ENCODE results near the gene ADAM8. TPM values are rescaled to one million over a fixed set of nuclear protein-coding genes. Genes with fewer than 3 reads are reported as not detected.

ADAM8 gene
- total and polyA plus RNA-seq, 2 donors (not counting 1 experiment from before 2014, with no cell fraction given), result 116 to 196 TPM

GRCh38 chr10:133249975-133250754 lies 26.5 kb downstream of the ADAM8 start:
- Histone ChIP-seq H3K79me2 (ENCODE audit: control insufficient read depth, insufficient read depth, low read length) (no peaks in the 10 kb centered on the region), H3K4me3 (ENCODE audit: control extremely low read depth in 1 of 5, extremely low read depth in 1 of 5, insufficient read depth in 1 of 5, low read depth in 2 of 5, low read length in 4 of 5) (no peak overlapping the region), H2AFZ (ENCODE audit: insufficient read depth, low read depth, low read length, poor library complexity, severe bottlenecking) (no peak overlapping the region), H3K4me1 (ENCODE audit: control insufficient read depth in 2 of 2, insufficient read depth in 2 of 2, low read length in 2 of 2) (peaks cover 0 to 5% of the 10 kb centered on the region in 2 donors), H3K9me3 (ENCODE audit: control extremely low read depth in 1 of 3, control insufficient read depth in 2 of 3, insufficient read depth in 1 of 3, low read length in 2 of 3) (peaks cover 0 to 2% (median 0%) of the 10 kb centered on the region in 3 donors), H3K27me3 (replicated peaks in 1 of 4; ENCODE audit: control extremely low read depth in 1 of 4, control insufficient read depth in 3 of 4, insufficient read depth in 4 of 4, low read length in 3 of 4) (no peaks in the 10 kb centered on the region), H3K4me2 (replicated peaks; ENCODE audit: low read depth, low read length, poor library complexity, severe bottlenecking) (no peak overlapping the region), H3K9ac (ENCODE audit: low read length) (no peak overlapping the region), H4K20me1 (ENCODE audit: control insufficient read depth, insufficient read depth, low read length, poor library complexity, severe bottlenecking) (no peaks in the 10 kb centered on the region), H3K27ac (ENCODE audit: low read length in 2 of 2) (no peak overlapping the region), H3K36me3 (replicated peaks in 1 of 2; ENCODE audit: control extremely low read depth in 1 of 2, control insufficient read depth in 1 of 2, extremely low read depth in 1 of 2, insufficient read depth in 2 of 2, low read length in 1 of 2) (no peaks in the 10 kb centered on the region)
- TF ChIP-seq EZH2 (IDR thresholded peaks at IDR 0.05; ENCODE audit: borderline replicate concordance, insufficient read depth, low read depth, low read length, poor library complexity, severe bottlenecking), result no peak
- POLR2A ChIA-PET, result no interaction called here
- 81% methylated on average over 10 of the region's 11 CpGs for WGBS (ENCODE audit: insufficient coverage)
- Mint-ChIP-seq H3K9me3 (ENCODE audit: insufficient read depth) (no peaks in the 10 kb centered on the region), H3K27me3 (peaks cover 23% of the 10 kb centered on the region), H3K27ac (no peak overlapping the region), H3K4me3 (no peak overlapping the region), H3K4me1 (peaks cover 2% of the 10 kb centered on the region)
- DNase-seq (no peak), ATAC-seq (ENCODE audit: low read depth) (no peak)
- CTCF ChIA-PET, result no interaction called here
- intact Hi-C loops (cut with micrococcal nuclease), result no loop called here

DNA sequence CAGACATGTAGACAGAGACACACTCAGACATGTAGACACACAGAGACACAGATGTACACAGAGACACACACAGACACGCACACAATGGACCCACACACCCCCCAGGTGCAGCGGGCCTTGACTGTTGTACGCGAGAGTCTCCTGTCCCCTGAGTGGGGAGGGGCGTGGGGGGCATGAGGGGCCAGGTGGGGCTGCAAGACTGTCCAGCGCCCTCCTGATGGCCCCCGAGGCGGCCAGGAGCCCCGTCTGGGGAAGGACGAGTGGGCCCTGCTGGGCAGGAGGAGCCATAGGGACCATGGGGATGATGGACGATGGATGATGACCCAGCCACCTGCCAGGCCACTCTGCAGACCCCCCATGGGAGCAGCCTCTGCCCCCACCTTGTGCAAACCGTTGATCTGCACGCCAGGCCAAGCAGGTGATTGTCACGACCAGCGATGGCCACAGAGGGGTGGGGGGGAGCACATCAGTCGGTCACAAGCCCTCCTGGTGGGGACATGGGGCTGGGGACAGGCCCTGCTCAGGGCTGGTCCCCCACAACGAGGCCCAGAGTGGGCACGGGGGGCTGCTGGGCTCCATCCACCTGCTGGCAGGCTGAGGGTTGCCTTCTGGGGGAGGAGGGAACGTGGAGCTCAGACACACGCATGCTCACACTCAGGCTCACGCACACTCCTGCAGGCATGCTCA lies 27.4 kb downstream of the ADAM8 start:
- H3K27me3 ChIP-seq (replicated peaks in 1 of 4; ENCODE audit: control extremely low read depth in 1 of 4, control insufficient read depth in 3 of 4, insufficient read depth in 4 of 4, low read length in 3 of 4), result no peaks in the 10 kb centered on the region
- peak overlapping the region; percentile 56 for H3K27ac Mint-ChIP-seq
- ChIA-PET CTCF (no interaction called here), POLR2A (no interaction called here)
- H2AFZ ChIP-seq (ENCODE audit: insufficient read depth, low read depth, low read length, poor library complexity, severe bottlenecking), result no peak overlapping the region
- H3K9ac ChIP-seq (ENCODE audit: low read length), result no peak overlapping the region
- H3K4me2 ChIP-seq (replicated peaks; ENCODE audit: low read depth, low read length, poor library complexity, severe bottlenecking), result no peak overlapping the region
- TF ChIP-seq EZH2 (IDR thresholded peaks at IDR 0.05; ENCODE audit: borderline replicate concordance, insufficient read depth, low read depth, low read length, poor library complexity, severe bottlenecking), result no peak
- no peak for TF ChIP-seq CTCF (IDR thresholded peaks at IDR 0.05)
- H3K27me3 Mint-ChIP-seq, result peaks cover 23% of the 10 kb centered on the region
- whole genome bisulfite sequencing (ENCODE audit: insufficient coverage), result 78% methylated on average over 20 of the region's 21 CpGs
- H3K4me1 ChIP-seq (ENCODE audit: control insufficient read depth in 2 of 2, insufficient read depth in 2 of 2, low read length in 2 of 2), result peaks cover 0 to 5% of the 10 kb centered on the region in 2 donors
- no peak overlapping the region for H3K27ac ChIP-seq (ENCODE audit: low read length in 2 of 2)
- no peaks in the 10 kb centered on the region for H4K20me1 ChIP-seq (ENCODE audit: control insufficient read depth, insufficient read depth, low read length, poor library complexity, severe bottlenecking)
- peaks cover 0 to 2% (median 0%) of the 10 kb centered on the region in 3 donors for H3K9me3 ChIP-seq (ENCODE audit: control extremely low read depth in 1 of 3, control insufficient read depth in 2 of 3, insufficient read depth in 1 of 3, low read length in 2 of 3)
- no peak overlapping the region for H3K4me3 Mint-ChIP-seq
- DNase-seq, result no peak
- H3K4me1 Mint-ChIP-seq, result peaks cover 2% of the 10 kb centered on the region
- no peak overlapping the region for H3K4me3 ChIP-seq (ENCODE audit: control extremely low read depth in 1 of 5, extremely low read depth in 1 of 5, insufficient read depth in 1 of 5, low read depth in 2 of 5, low read length in 4 of 5)
- ATAC-seq (ENCODE audit: low read depth), result no peak
- H3K9me3 Mint-ChIP-seq (ENCODE audit: insufficient read depth), result no peaks in the 10 kb centered on the region
- H3K36me3 ChIP-seq (replicated peaks in 1 of 2; ENCODE audit: control extremely low read depth in 1 of 2, control insufficient read depth in 1 of 2, extremely low read depth in 1 of 2, insufficient read depth in 2 of 2, low read length in 1 of 2), result no peaks in the 10 kb centered on the region
- H3K79me2 ChIP-seq (ENCODE audit: control insufficient read depth, insufficient read depth, low read length), result no peaks in the 10 kb centered on the region
- intact Hi-C loops (cut with micrococcal nuclease), result no loop called here
